MM.1S (cell line): ENCODE data around the gene RCC2.

Experiments used
- CTCF ChIP-seq: fragments of 300-600 bp; sonication (generic); IDR thresholded peaks from 2 replicates; pipeline ENCODE4 v1.5.1; 2016; ENCODE audit warnings: antibody characterized with exemption, low read length, mixed read lengths
- EZH2 ChIP-seq: fragments of 300-600 bp; sonication (generic); optimal IDR thresholded peaks from 2 replicates; pipeline ENCODE3; 2017; ENCODE audit warnings: low read depth, mild to moderate bottlenecking, antibody characterized with exemption, low read length, mixed read lengths

GRCh38 chr1:17471393-17471792 lies 31.9 kb upstream of the RCC2 start:
- TF ChIP-seq CTCF (no peak), EZH2 (no peak)
